Measurements from ENCODE around the gene WDR73.

DNA sequence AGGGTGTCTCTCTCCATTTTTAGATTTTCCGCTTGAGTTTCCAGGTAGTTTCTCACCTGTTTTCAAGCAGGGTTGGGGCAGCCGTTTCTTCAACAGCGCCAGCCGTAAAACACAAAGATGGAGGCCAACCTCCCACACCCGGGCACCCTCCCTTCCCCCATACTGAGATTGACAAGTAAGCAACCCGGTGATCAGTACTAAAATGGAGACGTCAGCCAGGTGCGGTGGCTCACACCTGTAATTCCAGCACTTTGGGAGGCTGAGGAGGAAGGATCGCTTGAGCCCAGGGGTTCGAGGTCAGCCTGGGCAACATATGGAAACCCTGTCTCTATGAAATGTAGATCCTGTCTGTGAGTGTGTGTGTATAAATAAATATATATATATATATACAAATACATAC lies 54.2 kb downstream of the WDR73 start:
- TF ChIP-seq POLR2AphosphoS5 (IDR thresholded peaks at IDR 0.05; ENCODE audit: low read depth): no peak
- TF ChIP-seq CTCF (IDR thresholded peaks at IDR 0.05; ENCODE audit: insufficient read depth, low read length): no peak
- TF ChIP-seq, protein P1, sequence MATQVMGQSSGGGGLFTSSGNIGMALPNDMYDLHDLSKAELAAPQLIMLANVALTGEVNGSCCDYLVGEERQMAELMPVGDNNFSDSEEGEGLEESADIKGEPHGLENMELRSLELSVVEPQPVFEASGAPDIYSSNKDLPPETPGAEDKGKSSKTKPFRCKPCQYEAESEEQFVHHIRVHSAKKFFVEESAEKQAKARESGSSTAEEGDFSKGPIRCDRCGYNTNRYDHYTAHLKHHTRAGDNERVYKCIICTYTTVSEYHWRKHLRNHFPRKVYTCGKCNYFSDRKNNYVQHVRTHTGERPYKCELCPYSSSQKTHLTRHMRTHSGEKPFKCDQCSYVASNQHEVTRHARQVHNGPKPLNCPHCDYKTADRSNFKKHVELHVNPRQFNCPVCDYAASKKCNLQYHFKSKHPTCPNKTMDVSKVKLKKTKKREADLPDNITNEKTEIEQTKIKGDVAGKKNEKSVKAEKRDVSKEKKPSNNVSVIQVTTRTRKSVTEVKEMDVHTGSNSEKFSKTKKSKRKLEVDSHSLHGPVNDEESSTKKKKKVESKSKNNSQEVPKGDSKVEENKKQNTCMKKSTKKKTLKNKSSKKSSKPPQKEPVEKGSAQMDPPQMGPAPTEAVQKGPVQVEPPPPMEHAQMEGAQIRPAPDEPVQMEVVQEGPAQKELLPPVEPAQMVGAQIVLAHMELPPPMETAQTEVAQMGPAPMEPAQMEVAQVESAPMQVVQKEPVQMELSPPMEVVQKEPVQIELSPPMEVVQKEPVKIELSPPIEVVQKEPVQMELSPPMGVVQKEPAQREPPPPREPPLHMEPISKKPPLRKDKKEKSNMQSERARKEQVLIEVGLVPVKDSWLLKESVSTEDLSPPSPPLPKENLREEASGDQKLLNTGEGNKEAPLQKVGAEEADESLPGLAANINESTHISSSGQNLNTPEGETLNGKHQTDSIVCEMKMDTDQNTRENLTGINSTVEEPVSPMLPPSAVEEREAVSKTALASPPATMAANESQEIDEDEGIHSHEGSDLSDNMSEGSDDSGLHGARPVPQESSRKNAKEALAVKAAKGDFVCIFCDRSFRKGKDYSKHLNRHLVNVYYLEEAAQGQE (IDR thresholded peaks at IDR 0.05; ENCODE audit: insufficient replicate concordance, low read depth): no peak
- TF ChIP-seq GABPA (IDR thresholded peaks at IDR 0.05; ENCODE audit: low read depth): no peak
